CD8-positive, alpha-beta memory T cell (primary cell): Measurements from ENCODE around the gene MT2A. TPM values are rescaled to one million over a fixed set of nuclear protein-coding genes. Genes with fewer than 3 reads are reported as not detected.
"Not testable (repeated sequence)": the region's sequence is repeated elsewhere in the genome, so short reads cannot be mapped to it uniquely, and the experiment has no call there.

ENCODE experiments used
- CTCF ChIA-PET: fragments of 350-600 bp; sonication (Branson Sonifier 250); formaldehyde crosslinking; loops from one replicate; lab custom pipeline; 2021; ENCODE audit warnings: antibody characterized with exemption; lab: Charles Lee
- POLR2A ChIA-PET: fragments of 350-600 bp; sonication (Branson Sonifier 250); formaldehyde crosslinking; loops from one replicate; lab custom pipeline; 2021; ENCODE audit warnings: antibody characterized with exemption; lab: Charles Lee
- DNase-seq, 5 donors: peaks; one replicate each; pipeline versions ENCODE4 v3.0.0 to v3.0.0-alpha.2; 2020 to 2022; ENCODE audit warnings: mixed read lengths in 1 of 5
- H3K27ac ChIP-seq: one replicate; pipeline ENCODE4 v1.7.0; 2013; ENCODE audit warnings: low read depth, mild to moderate bottlenecking, low read length, moderate library complexity
- H3K27me3 ChIP-seq: 2 replicates; pipeline ENCODE4 v1.7.0; 2013; ENCODE audit warnings: low read length, mild to moderate bottlenecking; ENCODE audit not compliant: insufficient read depth, poor library complexity, severe bottlenecking
- H3K36me3 ChIP-seq: 2 replicates; pipeline ENCODE4 v1.7.0; 2013; ENCODE audit warnings: mild to moderate bottlenecking, low read length, moderate library complexity; ENCODE audit not compliant: insufficient read depth
- H3K4me1 ChIP-seq: 2 replicates; pipeline ENCODE4 v1.7.0; 2013; ENCODE audit warnings: mild to moderate bottlenecking, low read length, moderate library complexity; ENCODE audit not compliant: insufficient read depth
- H3K4me3 ChIP-seq: 2 replicates; pipeline ENCODE4 v1.7.0; 2013; ENCODE audit warnings: mild to moderate bottlenecking, low read length
- H3K9me3 ChIP-seq: 2 replicates; pipeline ENCODE4 v1.7.0; 2013; ENCODE audit warnings: mild to moderate bottlenecking, low read length
- H3K27ac Mint-ChIP-seq, 8 donors: one replicate each; pipeline ENCODE4 v1.8.0; 2020 to 2021; ENCODE audit warnings: mixed read lengths in 8 of 8, mild to moderate bottlenecking in 6 of 8, inconsistent platforms in 3 of 8, moderate library complexity in 3 of 8
- H3K27me3 Mint-ChIP-seq, 2 donors: one replicate each; pipeline ENCODE4 v1.8.0; 2020 to 2021; ENCODE audit warnings: mixed read lengths in 2 of 2, mild to moderate bottlenecking in 1 of 2, moderate library complexity in 1 of 2
- H3K36me3 Mint-ChIP-seq, 3 donors: one replicate each; pipeline ENCODE4 v1.8.0; 2020 to 2021; ENCODE audit warnings: mixed read lengths in 3 of 3, inconsistent platforms in 1 of 3, mild to moderate bottlenecking in 1 of 3
- H3K4me1 Mint-ChIP-seq, 3 donors: one replicate each; pipeline ENCODE4 v1.8.0; 2020 to 2021; ENCODE audit warnings: mixed read lengths in 3 of 3, inconsistent platforms in 1 of 3, mild to moderate bottlenecking in 1 of 3
- H3K4me3 Mint-ChIP-seq, 7 donors: one replicate each; pipeline ENCODE4 v1.8.0; 2020 to 2021; ENCODE audit warnings: mixed read lengths in 7 of 7, mild to moderate bottlenecking in 6 of 7, moderate library complexity in 4 of 7, inconsistent platforms in 2 of 7
- H3K9me3 Mint-ChIP-seq, 5 donors: one replicate each; pipeline ENCODE4 v1.8.0; 2020 to 2022; ENCODE audit warnings: mixed read lengths in 5 of 5, mild to moderate bottlenecking in 3 of 5, moderate library complexity in 2 of 5, inconsistent platforms in 1 of 5
- polyA plus RNA-seq: library from polyadenylated mRNA; unstranded; fragments of 300-500 nt; fragmentation: Illumina TruSeq; gene quantifications from one replicate; pipeline ENCODE4 v1.2.3, GENCODE V29; 2021
- total RNA-seq, 2 experiments: library from RNA; stranded (reverse); gene quantifications; one replicate each; pipeline ENCODE4 v1.2.3, GENCODE V29; 2021

MT2A gene
- total and polyA plus RNA-seq, 3 experiments from 2014 or later = 285 to 435 (median 349) TPM

GRCh38 chr16:56574625-56575024 is 33.8 kb upstream of the MT2A start:
- H3K9me3 ChIP-seq = no peaks in the 10 kb centered on the region
- POLR2A ChIA-PET = no interaction called here
- peaks cover 0 to 3% (median 2%) of the 10 kb centered on the region in 5 donors for H3K9me3 Mint-ChIP-seq
- H3K4me1 Mint-ChIP-seq = peaks cover 4 to 8% (median 7%) of the 10 kb centered on the region in 3 donors
- no peak for DNase-seq
- no peaks in the 10 kb centered on the region for H3K27me3 ChIP-seq
- peaks cover 4% of the 10 kb centered on the region for H3K4me1 ChIP-seq
- CTCF ChIA-PET = no interaction called here
- no peaks in the 10 kb centered on the region for H3K27me3 Mint-ChIP-seq
- H3K4me3 ChIP-seq = no peak overlapping the region
- no peak overlapping the region for H3K27ac ChIP-seq
- H3K27ac Mint-ChIP-seq = no peak overlapping the region
- H3K36me3 Mint-ChIP-seq = no peaks in the 10 kb centered on the region
- no peak overlapping the region for H3K4me3 Mint-ChIP-seq
- no peaks in the 10 kb centered on the region for H3K36me3 ChIP-seq

DNA sequence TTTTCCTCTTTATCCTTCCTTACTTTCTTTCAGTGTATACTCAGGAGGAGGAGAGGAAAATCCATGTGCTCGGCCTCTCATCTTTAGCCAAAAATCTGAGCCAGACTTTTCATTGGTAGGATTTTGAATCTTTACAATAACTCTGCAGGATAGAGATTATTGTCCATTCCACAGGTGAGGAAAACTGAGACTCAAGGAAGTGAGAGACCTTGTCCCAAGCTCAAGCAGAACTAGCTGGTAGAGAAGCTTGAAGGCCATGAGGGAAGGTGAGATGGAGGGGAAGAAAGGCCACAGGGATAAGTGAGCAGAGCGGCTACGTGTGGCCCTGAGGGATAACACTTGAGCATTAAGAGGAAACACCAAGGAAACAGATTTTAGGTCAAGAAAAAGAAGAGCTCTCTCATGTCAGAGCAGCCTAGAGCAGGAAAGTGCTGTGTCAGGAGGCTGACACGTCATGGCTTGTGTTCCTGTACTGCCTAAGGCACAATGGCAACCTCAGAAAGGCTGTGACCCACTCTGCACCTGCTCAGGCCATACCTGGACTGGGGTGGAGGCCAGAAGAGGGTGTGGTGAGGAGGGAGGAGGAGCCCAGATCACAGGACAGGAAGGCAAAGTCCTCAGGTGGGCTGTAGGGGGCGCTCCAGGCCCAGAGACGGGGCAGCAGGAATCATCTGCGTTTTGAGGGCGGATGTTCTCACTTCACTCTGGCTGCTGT is 31.6 kb upstream of the MT2A start:
- POLR2A ChIA-PET = interaction anchor here (1.3 to 2.3 kb wide), 2 partner anchors 106 to 125 kb away, joined by 3 to 13 read pairs; no protein-coding TSS in a partner anchor
- Histone ChIP-seq H3K9me3 (no peaks in the 10 kb centered on the region), H3K4me3 (no peak overlapping the region), H3K27me3 (no peaks in the 10 kb centered on the region), H3K27ac (no peak overlapping the region), H3K36me3 (no peaks in the 10 kb centered on the region), H3K4me1 (peaks cover 4% of the 10 kb centered on the region)
- CTCF ChIA-PET = interaction anchor here (0.7 to 3.1 kb wide), 33 partner anchors 10 to 293 kb away, joined by 3 to 65 read pairs (median 4); partner anchors contain the start of genes MT1E and MT2A
- no peak overlapping the region for H3K4me3 Mint-ChIP-seq
- peaks cover 4 to 8% (median 7%) of the 10 kb centered on the region in 3 donors for H3K4me1 Mint-ChIP-seq
- peak; percentile 82 to 90 (median 87) for DNase-seq
- no peaks in the 10 kb centered on the region for H3K36me3 Mint-ChIP-seq
- peaks cover 0 to 2% of the 10 kb centered on the region in 2 donors for H3K27me3 Mint-ChIP-seq
- H3K9me3 Mint-ChIP-seq = peaks cover 0 to 3% (median 2%) of the 10 kb centered on the region in 5 donors
- H3K27ac Mint-ChIP-seq = peak overlapping the region in 7 of 8 donors; percentile 6 to 94 (median 41)

DNA sequence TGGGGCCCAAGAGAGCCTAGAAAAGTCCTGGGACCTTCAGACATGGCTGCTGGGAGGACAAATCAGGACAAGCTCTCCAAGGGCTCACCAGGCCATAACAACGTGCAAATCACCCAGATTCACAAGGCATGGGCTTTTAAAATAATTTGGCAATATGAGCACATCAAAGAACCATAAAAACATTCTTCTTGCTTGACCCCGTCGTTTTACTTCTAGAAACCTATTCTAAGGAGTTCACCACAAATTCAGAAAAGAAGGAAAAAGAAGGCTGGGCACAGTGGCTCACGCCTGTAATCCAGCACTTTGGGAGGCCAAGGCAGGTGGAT is 31.1 kb upstream of the MT2A start:
- Mint-ChIP-seq H3K4me1 (peaks cover 4 to 8% (median 7%) of the 10 kb centered on the region in 3 donors), H3K9me3 (peaks cover 0 to 3% (median 2%) of the 10 kb centered on the region in 5 donors), H3K4me3 (no peak overlapping the region), H3K36me3 (no peaks in the 10 kb centered on the region), H3K27me3 (peaks cover 0 to 2% of the 10 kb centered on the region in 2 donors), H3K27ac (peak overlapping the region in 5 of 8 donors; percentile 39 to 94 (median 53))
- Histone ChIP-seq H3K4me3 (no peak overlapping the region), H3K27me3 (no peaks in the 10 kb centered on the region), H3K9me3 (no peaks in the 10 kb centered on the region), H3K27ac (no peak overlapping the region), H3K4me1 (peaks cover 4% of the 10 kb centered on the region), H3K36me3 (no peaks in the 10 kb centered on the region)
- POLR2A ChIA-PET = interaction anchor here (1.3 to 2.3 kb wide), 2 partner anchors 106 to 125 kb away, joined by 3 to 13 read pairs; no protein-coding TSS in a partner anchor
- DNase-seq = no peak
- CTCF ChIA-PET = interaction anchor here (0.7 to 3.1 kb wide), 24 partner anchors 10 to 291 kb away, joined by 3 to 65 read pairs (median 4); partner anchors contain the start of gene MT2A

DNA sequence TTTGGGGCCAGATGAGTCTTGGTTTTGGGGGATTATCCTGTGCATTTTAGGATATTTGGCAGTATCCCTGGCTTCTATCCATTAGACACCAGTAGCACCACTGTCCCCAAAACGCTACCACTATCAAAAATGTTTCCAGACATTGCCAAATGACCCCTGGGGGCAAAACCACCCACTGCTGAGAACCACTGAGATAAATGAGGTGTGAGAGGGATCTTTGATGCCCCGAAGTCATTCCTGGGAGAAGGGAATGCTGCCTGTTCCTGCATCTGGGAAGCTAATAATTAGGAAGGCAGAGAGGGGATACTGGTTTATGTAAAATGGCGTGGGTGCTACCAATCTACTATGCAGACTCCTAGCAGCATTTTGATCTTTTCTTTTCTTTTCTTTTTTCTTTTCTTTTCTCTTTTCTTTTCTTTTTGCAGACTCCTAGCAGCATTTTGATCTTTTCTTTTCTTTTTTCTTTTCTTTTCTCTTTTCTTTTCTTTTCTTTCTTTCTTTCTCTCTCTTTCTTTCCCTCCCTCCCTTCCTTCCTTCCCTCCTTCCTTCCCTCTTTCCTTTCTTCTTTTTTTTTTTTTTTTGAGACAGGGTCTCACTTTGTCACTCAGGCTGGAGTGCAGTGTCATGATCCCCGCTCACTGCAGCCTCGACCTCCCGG is 27.9 kb upstream of the MT2A start:
- H3K27ac Mint-ChIP-seq = peak overlapping the region in 1 of 8 donors; percentile 47
- peaks cover 2 to 14% of the 10 kb centered on the region in 2 donors for H3K27me3 Mint-ChIP-seq
- H3K4me1 Mint-ChIP-seq = peaks cover 4 to 8% (median 7%) of the 10 kb centered on the region in 3 donors
- no peaks in the 10 kb centered on the region for H3K9me3 Mint-ChIP-seq
- no peak overlapping the region for H3K4me3 Mint-ChIP-seq
- POLR2A ChIA-PET = no interaction called here
- no peaks in the 10 kb centered on the region for H3K9me3 ChIP-seq
- H3K4me1 ChIP-seq = peaks cover 4% of the 10 kb centered on the region
- H3K36me3 Mint-ChIP-seq = no peaks in the 10 kb centered on the region
- DNase-seq = no peak
- no peak overlapping the region for H3K27ac ChIP-seq
- H3K4me3 ChIP-seq = no peak overlapping the region
- H3K27me3 ChIP-seq = peaks cover 3% of the 10 kb centered on the region
- CTCF ChIA-PET = interaction anchor here (1.1 to 1.2 kb wide), 2 partner anchors 121 to 122 kb away, joined by 4 to 5 read pairs; no protein-coding TSS in a partner anchor
- no peaks in the 10 kb centered on the region for H3K36me3 ChIP-seq

- peaks cover 4 to 26% of the 10 kb centered on the region in 2 donors for H3K27me3 Mint-ChIP-seq
- H3K27ac ChIP-seq, H3K4me3 ChIP-seq, POLR2A ChIA-PET, H3K9me3 ChIP-seq, H3K4me1 Mint-ChIP-seq, H3K4me3 Mint-ChIP-seq, H3K27me3 ChIP-seq, H3K9me3 Mint-ChIP-seq, H3K27ac Mint-ChIP-seq, H3K36me3 Mint-ChIP-seq, H3K4me1 ChIP-seq, DNase-seq, H3K36me3 ChIP-seq: not testable (repeated sequence)
- CTCF ChIA-PET = interaction anchor here (2.0 kb wide), 1 partner anchor 119 kb away, joined by 8 read pairs; no protein-coding TSS in a partner anchor
Observed at GRCh38 chr16:56582911-56583310, 25.5 kb upstream of the MT2A start.

GRCh38 chr16:56583351-56584168 is 24.8 kb upstream of the MT2A start:
- ChIA-PET POLR2A (no interaction called here), CTCF (interaction anchor here (1.1 to 2.0 kb wide), 2 partner anchors 18 to 119 kb away, joined by 3 to 8 read pairs; no protein-coding TSS in a partner anchor)
- Mint-ChIP-seq H3K27me3 (peaks cover 10 to 31% of the 10 kb centered on the region in 2 donors), H3K4me3 (no peak overlapping the region), H3K27ac (no peak overlapping the region), H3K4me1 (no peaks in the 10 kb centered on the region), H3K36me3 (no peaks in the 10 kb centered on the region), H3K9me3 (no peaks in the 10 kb centered on the region)
- no peak for DNase-seq
- no peaks in the 10 kb centered on the region for H3K36me3 ChIP-seq
- peaks cover 3% of the 10 kb centered on the region for H3K27me3 ChIP-seq
- no peak overlapping the region for H3K4me3 ChIP-seq
- H3K9me3 ChIP-seq = no peaks in the 10 kb centered on the region
- H3K4me1 ChIP-seq = no peaks in the 10 kb centered on the region
- H3K27ac ChIP-seq = no peak overlapping the region

DNA sequence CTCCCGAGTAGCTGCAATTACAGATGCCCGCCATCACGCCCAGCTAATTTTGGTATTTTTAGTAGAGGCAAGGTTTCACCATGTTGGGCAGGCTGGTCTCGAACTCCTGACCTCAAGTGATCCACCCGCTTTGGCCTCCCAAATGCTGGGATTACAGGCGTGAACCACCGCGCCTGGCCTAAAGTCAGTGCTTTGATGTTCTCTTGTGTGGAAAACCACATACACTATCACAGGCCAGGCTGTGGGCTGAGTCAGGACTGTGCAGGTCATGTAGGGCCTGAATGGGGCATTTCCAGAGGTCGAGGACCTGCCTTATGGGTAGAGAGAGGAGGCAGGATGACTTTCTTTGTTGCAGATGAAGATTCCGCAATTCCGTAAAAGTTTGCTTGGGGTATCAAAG is 24.1 kb upstream of the MT2A start:
- POLR2A ChIA-PET = interaction anchor here (0.6 kb wide), 1 partner anchor 94 kb away, joined by 4 read pairs; no protein-coding TSS in a partner anchor
- H3K27me3 Mint-ChIP-seq = peaks cover 13 to 36% of the 10 kb centered on the region in 2 donors
- H3K4me3 Mint-ChIP-seq = no peak overlapping the region
- CTCF ChIA-PET = interaction anchor here (0.8 to 2.0 kb wide), 3 partner anchors 17 to 118 kb away, joined by 3 to 8 read pairs (median 3); no protein-coding TSS in a partner anchor
- H3K4me1 ChIP-seq = no peaks in the 10 kb centered on the region
- no peak for DNase-seq
- no peaks in the 10 kb centered on the region for H3K36me3 ChIP-seq
- no peak overlapping the region for H3K27ac Mint-ChIP-seq
- H3K36me3 Mint-ChIP-seq = no peaks in the 10 kb centered on the region
- H3K9me3 Mint-ChIP-seq = no peaks in the 10 kb centered on the region
- no peak overlapping the region for H3K4me3 ChIP-seq
- H3K9me3 ChIP-seq = no peaks in the 10 kb centered on the region
- no peak overlapping the region for H3K27ac ChIP-seq
- H3K4me1 Mint-ChIP-seq = peaks cover 3 to 5% (median 4%) of the 10 kb centered on the region in 3 donors
- H3K27me3 ChIP-seq = peaks cover 8% of the 10 kb centered on the region
